Effector memory CD4-positive, alpha-beta T cell (primary cell): ENCODE data around the gene CCNQ.

Experiments
- DNase-seq, 3 donors: peaks; one replicate each; pipeline ENCODE4 v3.0.0-alpha.2; 2020
- H3K27ac ChIP-seq: 2 replicates; pipeline ENCODE4 v1.7.0; 2013; ENCODE audit warnings: mild to moderate bottlenecking, low read length, moderate library complexity; ENCODE audit not compliant: insufficient read depth, poor library complexity, severe bottlenecking
- H3K27me3 ChIP-seq: replicated peaks from 2 replicates; pipeline ENCODE4 v1.7.0; 2013; ENCODE audit warnings: mild to moderate bottlenecking, low read length; ENCODE audit not compliant: insufficient read depth, control insufficient read depth, poor library complexity, severe bottlenecking
- H3K36me3 ChIP-seq: 2 replicates; pipeline ENCODE4 v1.7.0; 2013; ENCODE audit warnings: mild to moderate bottlenecking, low read length, moderate library complexity; ENCODE audit not compliant: control insufficient read depth, insufficient read depth
- H3K4me1 ChIP-seq: 2 replicates; pipeline ENCODE4 v1.7.0; 2013; ENCODE audit warnings: low read length, mild to moderate bottlenecking; ENCODE audit not compliant: control insufficient read depth, insufficient read depth, poor library complexity, severe bottlenecking
- H3K4me3 ChIP-seq: 2 replicates; pipeline ENCODE4 v1.7.0; 2013; ENCODE audit warnings: low read length, low read depth, mild to moderate bottlenecking; ENCODE audit not compliant: insufficient read depth, poor library complexity, severe bottlenecking
- H3K9me3 ChIP-seq: 2 replicates; pipeline ENCODE4 v1.7.0; 2013; ENCODE audit warnings: mild to moderate bottlenecking, low read length, moderate library complexity; ENCODE audit not compliant: control insufficient read depth

Gene CCNQ

DNA sequence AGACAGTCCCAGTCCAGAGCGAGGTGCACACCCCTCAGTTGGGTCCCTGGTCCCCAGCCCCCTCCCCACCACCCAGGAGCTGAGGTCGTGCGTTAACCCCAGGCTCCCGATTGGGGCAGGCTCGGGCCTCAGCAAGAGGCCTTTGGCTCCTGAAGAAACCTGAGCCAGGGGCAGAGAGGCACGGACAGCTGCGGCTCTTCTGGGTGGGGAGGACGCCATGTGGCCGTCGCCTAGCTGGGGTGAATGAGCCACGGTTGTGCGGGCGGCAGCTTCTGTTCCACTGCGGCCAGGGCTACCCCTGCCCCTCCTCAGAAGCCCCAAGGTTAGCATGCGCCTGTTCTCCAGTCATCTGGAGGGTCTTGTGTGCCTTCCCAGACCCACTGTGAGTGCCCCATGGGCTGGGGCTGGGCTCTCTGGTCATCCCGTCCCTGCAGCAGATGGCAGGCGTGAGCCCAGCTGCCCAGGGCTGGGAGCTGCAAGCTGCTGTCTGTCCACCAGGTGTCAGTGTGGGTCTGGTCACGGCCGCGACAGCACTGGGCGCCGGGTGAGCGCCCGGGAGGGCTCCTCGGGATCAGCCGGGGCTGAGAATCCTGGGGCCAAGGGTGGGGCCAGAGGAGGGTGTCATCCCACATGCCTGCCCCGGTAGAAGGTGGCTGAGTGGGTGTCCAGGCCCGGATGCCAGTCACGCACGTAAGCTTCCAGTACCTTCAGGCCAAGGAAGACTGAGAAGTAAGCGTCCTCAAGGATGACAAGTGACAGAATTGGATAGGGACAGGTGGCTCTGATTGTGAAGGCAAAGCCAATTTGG lies 59.6 kb downstream of the CCNQ start:
- H3K27me3 ChIP-seq = no peaks in the 10 kb centered on the region
- no peaks in the 10 kb centered on the region for H3K36me3 ChIP-seq
- no peaks in the 10 kb centered on the region for H3K9me3 ChIP-seq
- no peaks in the 10 kb centered on the region for H3K4me1 ChIP-seq
- H3K27ac ChIP-seq = no peak overlapping the region
- peak; percentile 16 to 27 (median 19) for DNase-seq
- H3K4me3 ChIP-seq = no peak overlapping the region

DNA sequence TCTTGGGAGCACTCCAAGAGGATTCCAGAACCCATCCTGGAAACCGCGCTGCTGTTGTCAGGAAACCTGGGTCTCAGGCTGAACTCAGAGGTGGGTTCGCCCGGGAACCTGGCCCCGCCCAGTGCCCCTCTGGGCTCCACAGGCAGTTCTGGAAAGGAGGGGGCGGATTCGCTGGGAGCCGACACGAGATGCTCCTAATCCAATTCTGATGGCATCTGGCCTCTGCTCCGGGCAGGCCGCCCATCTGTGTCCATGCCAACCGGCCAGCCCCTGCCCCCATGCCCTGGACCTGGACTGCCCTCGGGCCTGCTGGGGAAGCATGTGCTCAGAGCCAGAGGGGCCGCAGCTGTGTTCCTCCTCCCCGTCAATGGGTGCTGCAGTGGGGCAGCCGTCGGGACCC lies 60.5 kb downstream of the CCNQ start:
- no peaks in the 10 kb centered on the region for H3K27me3 ChIP-seq
- no peaks in the 10 kb centered on the region for H3K4me1 ChIP-seq
- H3K4me3 ChIP-seq = no peak overlapping the region
- DNase-seq = no peak
- no peaks in the 10 kb centered on the region for H3K36me3 ChIP-seq
- H3K27ac ChIP-seq = no peak overlapping the region
- no peaks in the 10 kb centered on the region for H3K9me3 ChIP-seq
